ENCODE results near the gene MFGE8.

The MFGE8 gene

GRCh38 chr15:88913017-88913849 is at the start of gene MFGE8:
Gene MFGE8, minus strand, starts transcription at chr15:88913379. Its CDS starts 60 bp downstream, at chr15:88913319.
- peaks cover 21% of the 10 kb centered on the region for H3K36me3 ChIP-seq (ENCODE audit: control insufficient read depth, insufficient read depth, low read length)
- H3K4me1 ChIP-seq (ENCODE audit: control insufficient read depth, insufficient read depth, low read length): peaks cover 15% of the 10 kb centered on the region
- H3K4me3 ChIP-seq (ENCODE audit: low read length): peak within 1 kb of the TSS; percentile 82
- no peak within 1 kb of the TSS for H3K27ac ChIP-seq (ENCODE audit: low read length)
- no peaks in the 10 kb centered on the region for H3K9me3 ChIP-seq (ENCODE audit: control insufficient read depth, insufficient read depth, low read length)
- DNase-seq (ENCODE audit: low read depth, low spot score): no peak
- H3K27me3 ChIP-seq (ENCODE audit: control insufficient read depth, insufficient read depth, low read length): no peaks in the 10 kb centered on the region
- WGBS (ENCODE audit: insufficient coverage, insufficient read length): no CpG with 5 or more reads among the region's 67 CpGs

- Histone ChIP-seq H3K36me3 (ENCODE audit: control insufficient read depth, insufficient read depth, low read length) (no peaks in the 10 kb centered on the region; the same call in 1 of the 2 replicates), H3K4me1 (ENCODE audit: control insufficient read depth, insufficient read depth, low read length) (peaks cover 1% of the 10 kb centered on the region; the same call in 1 of the 2 replicates), H3K27ac (ENCODE audit: low read length) (no peak overlapping the region), H3K4me3 (ENCODE audit: low read length) (no peak overlapping the region), H3K9me3 (ENCODE audit: control insufficient read depth, insufficient read depth, low read length) (no peaks in the 10 kb centered on the region), H3K27me3 (ENCODE audit: control insufficient read depth, insufficient read depth, low read length) (no peaks in the 10 kb centered on the region)
- no CpG with 5 or more reads among the region's 3 CpGs for WGBS (ENCODE audit: insufficient coverage, insufficient read length)
- DNase-seq (ENCODE audit: low read depth, low spot score): no peak
Observed at GRCh38 chr15:88959445-88959844, 46.3 kb upstream of the MFGE8 start.

GRCh38 chr15:88956906-88957305 is 43.7 kb upstream of the MFGE8 start:
- peaks cover 1% of the 10 kb centered on the region; the same call in 1 of the 2 replicates for H3K4me1 ChIP-seq (ENCODE audit: control insufficient read depth, insufficient read depth, low read length)
- no CpG with 5 or more reads among the region's 1 CpG for WGBS (ENCODE audit: insufficient coverage, insufficient read length)
- no peaks in the 10 kb centered on the region for H3K27me3 ChIP-seq (ENCODE audit: control insufficient read depth, insufficient read depth, low read length)
- H3K9me3 ChIP-seq (ENCODE audit: control insufficient read depth, insufficient read depth, low read length): no peaks in the 10 kb centered on the region
- no peak overlapping the region for H3K27ac ChIP-seq (ENCODE audit: low read length)
- DNase-seq (ENCODE audit: low read depth, low spot score): no peak
- no peak overlapping the region for H3K4me3 ChIP-seq (ENCODE audit: low read length)
- no peaks in the 10 kb centered on the region; the same call in 1 of the 2 replicates for H3K36me3 ChIP-seq (ENCODE audit: control insufficient read depth, insufficient read depth, low read length)

GRCh38 chr15:88956263-88956662 is 43.1 kb upstream of the MFGE8 start:
- WGBS (ENCODE audit: insufficient coverage, insufficient read length): no CpG with 5 or more reads among the region's 7 CpGs
- no peak overlapping the region for H3K4me3 ChIP-seq (ENCODE audit: low read length)
- no peaks in the 10 kb centered on the region for H3K9me3 ChIP-seq (ENCODE audit: control insufficient read depth, insufficient read depth, low read length)
- no peak overlapping the region for H3K27ac ChIP-seq (ENCODE audit: low read length)
- no peaks in the 10 kb centered on the region for H3K27me3 ChIP-seq (ENCODE audit: control insufficient read depth, insufficient read depth, low read length)
- H3K36me3 ChIP-seq (ENCODE audit: control insufficient read depth, insufficient read depth, low read length): no peaks in the 10 kb centered on the region; the same call in 1 of the 2 replicates
- DNase-seq (ENCODE audit: low read depth, low spot score): no peak
- H3K4me1 ChIP-seq (ENCODE audit: control insufficient read depth, insufficient read depth, low read length): peaks cover 1% of the 10 kb centered on the region; the same call in 1 of the 2 replicates

GRCh38 chr15:88954431-88955277 is 41.5 kb upstream of the MFGE8 start:
- WGBS (ENCODE audit: insufficient coverage, insufficient read length): no CpG with 5 or more reads among the region's 15 CpGs
- no peaks in the 10 kb centered on the region for H3K27me3 ChIP-seq (ENCODE audit: control insufficient read depth, insufficient read depth, low read length)
- H3K36me3 ChIP-seq (ENCODE audit: control insufficient read depth, insufficient read depth, low read length): no peaks in the 10 kb centered on the region; the same call in 1 of the 2 replicates
- no peak overlapping the region for H3K27ac ChIP-seq (ENCODE audit: low read length)
- no peaks in the 10 kb centered on the region for H3K9me3 ChIP-seq (ENCODE audit: control insufficient read depth, insufficient read depth, low read length)
- no peak for DNase-seq (ENCODE audit: low read depth, low spot score)
- peaks cover 1% of the 10 kb centered on the region; the same call in 1 of the 2 replicates for H3K4me1 ChIP-seq (ENCODE audit: control insufficient read depth, insufficient read depth, low read length)
- H3K4me3 ChIP-seq (ENCODE audit: low read length): no peak overlapping the region

GRCh38 chr15:88950600-88951160 is 37.5 kb upstream of the MFGE8 start:
- no peaks in the 10 kb centered on the region; the same call in 1 of the 2 replicates for H3K36me3 ChIP-seq (ENCODE audit: control insufficient read depth, insufficient read depth, low read length)
- H3K4me3 ChIP-seq (ENCODE audit: low read length): no peak overlapping the region
- H3K4me1 ChIP-seq (ENCODE audit: control insufficient read depth, insufficient read depth, low read length): peaks cover 1% of the 10 kb centered on the region; the same call in 1 of the 2 replicates
- no peaks in the 10 kb centered on the region for H3K27me3 ChIP-seq (ENCODE audit: control insufficient read depth, insufficient read depth, low read length)
- no CpG with 5 or more reads among the region's 6 CpGs for WGBS (ENCODE audit: insufficient coverage, insufficient read length)
- DNase-seq (ENCODE audit: low read depth, low spot score): no peak
- H3K27ac ChIP-seq (ENCODE audit: low read length): no peak overlapping the region
- H3K9me3 ChIP-seq (ENCODE audit: control insufficient read depth, insufficient read depth, low read length): no peaks in the 10 kb centered on the region

- no peak overlapping the region for H3K4me3 ChIP-seq (ENCODE audit: low read length)
- no CpG with 5 or more reads among the region's 5 CpGs for WGBS (ENCODE audit: insufficient coverage, insufficient read length)
- H3K27me3 ChIP-seq (ENCODE audit: control insufficient read depth, insufficient read depth, low read length): no peaks in the 10 kb centered on the region
- no peaks in the 10 kb centered on the region; the same call in 1 of the 2 replicates for H3K36me3 ChIP-seq (ENCODE audit: control insufficient read depth, insufficient read depth, low read length)
- H3K4me1 ChIP-seq (ENCODE audit: control insufficient read depth, insufficient read depth, low read length): peaks cover 1% of the 10 kb centered on the region; the same call in 1 of the 2 replicates
- H3K9me3 ChIP-seq (ENCODE audit: control insufficient read depth, insufficient read depth, low read length): no peaks in the 10 kb centered on the region
- H3K27ac ChIP-seq (ENCODE audit: low read length): no peak overlapping the region
- no peak for DNase-seq (ENCODE audit: low read depth, low spot score)
Observed at GRCh38 chr15:88949734-88950400, 36.7 kb upstream of the MFGE8 start.

- no peak overlapping the region for H3K4me3 ChIP-seq (ENCODE audit: low read length)
- DNase-seq (ENCODE audit: low read depth, low spot score): no peak
- no peak overlapping the region for H3K27ac ChIP-seq (ENCODE audit: low read length)
- H3K36me3 ChIP-seq (ENCODE audit: control insufficient read depth, insufficient read depth, low read length): no peaks in the 10 kb centered on the region
- peaks cover 3% of the 10 kb centered on the region; the same call in 1 of the 2 replicates for H3K4me1 ChIP-seq (ENCODE audit: control insufficient read depth, insufficient read depth, low read length)
- no CpG with 5 or more reads among the region's 4 CpGs for WGBS (ENCODE audit: insufficient coverage, insufficient read length)
- no peaks in the 10 kb centered on the region for H3K27me3 ChIP-seq (ENCODE audit: control insufficient read depth, insufficient read depth, low read length)
- H3K9me3 ChIP-seq (ENCODE audit: control insufficient read depth, insufficient read depth, low read length): no peaks in the 10 kb centered on the region
Observed at GRCh38 chr15:88940110-88940675, 27.0 kb upstream of the MFGE8 start.

- Histone ChIP-seq H3K27ac (ENCODE audit: low read length) (no peak overlapping the region), H3K4me1 (ENCODE audit: control insufficient read depth, insufficient read depth, low read length) (peaks cover 3% of the 10 kb centered on the region; the same call in 1 of the 2 replicates), H3K36me3 (ENCODE audit: control insufficient read depth, insufficient read depth, low read length) (no peaks in the 10 kb centered on the region), H3K27me3 (ENCODE audit: control insufficient read depth, insufficient read depth, low read length) (no peaks in the 10 kb centered on the region), H3K9me3 (ENCODE audit: control insufficient read depth, insufficient read depth, low read length) (no peaks in the 10 kb centered on the region), H3K4me3 (ENCODE audit: low read length) (no peak overlapping the region)
- DNase-seq (ENCODE audit: low read depth, low spot score): no peak
- 86% methylated on average over 1 of the region's 2 CpGs for WGBS (ENCODE audit: insufficient coverage, insufficient read length)
Observed at GRCh38 chr15:88939486-88939806, 26.3 kb upstream of the MFGE8 start.

All from iPS DF 6.9 (cell line).